GDM1 (cell line): Measurements from ENCODE around the gene PTPRM.

Experiments
- DNase-seq: peaks from one replicate; lab custom pipeline; 2025; lab: John Stamatoyannopoulos, UW

The PTPRM gene

GRCh38 chr18:7757175-7757574, 190.1 kb downstream of the PTPRM start:
- DNase-seq: no peak

GRCh38 chr18:7758764-7759163, 191.6 kb downstream of the PTPRM start:
- no peak for DNase-seq

- no peak for DNase-seq
Observed at GRCh38 chr18:7760967-7761948, 194.1 kb downstream of the PTPRM start.

GRCh38 chr18:7764405-7764804, 197.3 kb downstream of the PTPRM start:
- no peak for DNase-seq

- no peak for DNase-seq
Observed at GRCh38 chr18:7766346-7766745, 199.2 kb downstream of the PTPRM start.

GRCh38 chr18:7766817-7767216, 199.7 kb downstream of the PTPRM start:
- no peak for DNase-seq

- no peak for DNase-seq
Observed at GRCh38 chr18:7770908-7771307, 203.8 kb downstream of the PTPRM start.

- no peak for DNase-seq
Observed at GRCh38 chr18:7772510-7772888, 205.4 kb downstream of the PTPRM start.

GRCh38 chr18:7772951-7773350, 205.8 kb downstream of the PTPRM start:
- DNase-seq: no peak

- DNase-seq: no peak
Observed at GRCh38 chr18:7775128-7775527, 208.0 kb downstream of the PTPRM start.

GRCh38 chr18:7775843-7776242, 208.7 kb downstream of the PTPRM start:
- DNase-seq: no peak

GRCh38 chr18:7778181-7778580, 211.1 kb downstream of the PTPRM start:
- DNase-seq: no peak

GRCh38 chr18:7779211-7779610, 212.1 kb downstream of the PTPRM start:
- DNase-seq: no peak

- no peak for DNase-seq
Observed at GRCh38 chr18:7784171-7784570, 217.1 kb downstream of the PTPRM start.

GRCh38 chr18:7786569-7786968, 219.5 kb downstream of the PTPRM start:
- DNase-seq: no peak

GRCh38 chr18:7787339-7787738, 220.2 kb downstream of the PTPRM start:
- no peak for DNase-seq

GRCh38 chr18:7789856-7790552, 222.9 kb downstream of the PTPRM start:
- DNase-seq: no peak

- DNase-seq: no peak
Observed at GRCh38 chr18:7793100-7793499, 226.0 kb downstream of the PTPRM start.

- no peak for DNase-seq
Observed at GRCh38 chr18:7803956-7804469, 236.9 kb downstream of the PTPRM start.

- DNase-seq: no peak
Observed at GRCh38 chr18:7805096-7805495, 238.0 kb downstream of the PTPRM start.

GRCh38 chr18:7805880-7806279, 238.8 kb downstream of the PTPRM start:
- no peak for DNase-seq

GRCh38 chr18:7807936-7808453, 240.9 kb downstream of the PTPRM start:
- no peak for DNase-seq

GRCh38 chr18:7808992-7809391, 241.9 kb downstream of the PTPRM start:
- DNase-seq: no peak
